GM19463 (cell line): Measurements from ENCODE around the gene ARL14.
"Not testable (repeated sequence)": the region's sequence is repeated elsewhere in the genome, so short reads cannot be mapped to it uniquely, and the experiment has no call there.

Source experiments
- ATAC-seq: cut with Tn5 transposase; IDR thresholded peaks from one replicate; pipeline ENCODE4 v1.9.1; 2021; ENCODE audit warnings: mild to moderate bottlenecking, moderate library complexity; ENCODE audit not compliant: unreplicated experiment

The ARL14 gene

GRCh38 chr3:160675566-160676124 is 1.3 kb upstream of the ARL14 start:
- no peak for ATAC-seq

- ATAC-seq: no peak
These were observed 510 bp downstream of the ARL14 start for GRCh38 chr3:160677459-160677881.

GRCh38 chr3:160678292-160678842 is 1.4 kb downstream of the ARL14 start:
- ATAC-seq: no peak

- no peak for ATAC-seq
These were observed 7.4 kb downstream of the ARL14 start for GRCh38 chr3:160684368-160684740.

- ATAC-seq: no peak
These were observed 8.3 kb downstream of the ARL14 start for GRCh38 chr3:160685144-160685766.

GRCh38 chr3:160686955-160687535 is 10.1 kb downstream of the ARL14 start:
- no peak for ATAC-seq

GRCh38 chr3:160691151-160691550 is 14.2 kb downstream of the ARL14 start:
- no peak for ATAC-seq

GRCh38 chr3:160691962-160692361 is 15.0 kb downstream of the ARL14 start:
- ATAC-seq: no peak

- no peak for ATAC-seq
These were observed 16.2 kb downstream of the ARL14 start for GRCh38 chr3:160693191-160693590.

- ATAC-seq: no peak
These were observed 17.4 kb downstream of the ARL14 start for GRCh38 chr3:160694345-160694744.

- ATAC-seq: no peak
These were observed 18.0 kb downstream of the ARL14 start for GRCh38 chr3:160695003-160695402.

GRCh38 chr3:160695915-160696327 is 19.0 kb downstream of the ARL14 start:
- ATAC-seq: no peak

GRCh38 chr3:160697637-160698380 is 20.8 kb downstream of the ARL14 start:
- peak; percentile 76 for ATAC-seq

GRCh38 chr3:160698599-160699195 is 21.7 kb downstream of the ARL14 start:
- no peak for ATAC-seq

- ATAC-seq: no peak
These were observed 24.5 kb downstream of the ARL14 start for GRCh38 chr3:160701490-160701889.

GRCh38 chr3:160702290-160702689 is 25.3 kb downstream of the ARL14 start:
- ATAC-seq: no peak

- no peak for ATAC-seq
These were observed 27.0 kb downstream of the ARL14 start for GRCh38 chr3:160703974-160704373.

- ATAC-seq: peak; percentile 68
These were observed 30.3 kb downstream of the ARL14 start for GRCh38 chr3:160707187-160707794.

GRCh38 chr3:160709477-160710182 is 32.7 kb downstream of the ARL14 start:
- ATAC-seq: no peak

GRCh38 chr3:160713144-160713543 is 36.2 kb downstream of the ARL14 start:
- ATAC-seq: not testable (repeated sequence)
